T-helper 22 cell (primary cell): ENCODE results near the gene SLC26A3.

Source experiments
- DNase-seq: peaks from one replicate; pipeline ENCODE4 v3.0.0-alpha.2; 2020; ENCODE audit warnings: low read depth

Gene SLC26A3

GRCh38 chr7:107744345-107744750 lies 58.7 kb downstream of the SLC26A3 start:
- DNase-seq = no peak

GRCh38 chr7:107743567-107744344 lies 59.3 kb downstream of the SLC26A3 start, which contains the start of gene CBLL1:
Gene CBLL1 (plus strand): TSS chr7:107744142. CDS start chr7:107744164, 22 bp downstream.
- peak; percentile 94 for DNase-seq

GRCh38 chr7:107742678-107743566 lies 60.1 kb downstream of the SLC26A3 start:
- DNase-seq = peak; percentile 41

GRCh38 chr7:107728276-107728675 lies 74.7 kb downstream of the SLC26A3 start:
- no peak for DNase-seq

GRCh38 chr7:107726356-107727130 lies 76.5 kb downstream of the SLC26A3 start:
- no peak for DNase-seq

GRCh38 chr7:107725138-107725740 lies 77.8 kb downstream of the SLC26A3 start:
- DNase-seq = peak; percentile 8

GRCh38 chr7:107723255-107723654 lies 79.8 kb downstream of the SLC26A3 start:
- no peak for DNase-seq

- no peak for DNase-seq
Observed at GRCh38 chr7:107721286-107721685, 81.7 kb downstream of the SLC26A3 start.

- no peak for DNase-seq
Observed at GRCh38 chr7:107718456-107719193, 84.4 kb downstream of the SLC26A3 start.

GRCh38 chr7:107715531-107715930 lies 87.5 kb downstream of the SLC26A3 start:
- no peak for DNase-seq
